ENCODE results near the gene FAR1.

Gene FAR1

GRCh38 chr11:13760115-13760514 lies 91.6 kb downstream of the FAR1 start:
- Histone ChIP-seq H3K27me3 (replicated peaks) (no peaks in the 10 kb centered on the region), H3K27ac (no peak overlapping the region), H3K4me3 (ENCODE audit: low read depth, low read length) (no peak overlapping the region), H3K36me3 (replicated peaks) (no peaks in the 10 kb centered on the region)
- peak; percentile 3 for DNase-seq
- no peak for TF ChIP-seq CTCF (IDR thresholded peaks at IDR 0.05; ENCODE audit: low read depth, low read length, missing control alignments)
- in situ Hi-C loops (cut with HindIII; ENCODE audit: low pct_ligation_motif_present, low sequenced_read_pairs) = no loop called here

- DNase-seq = peak; percentile 33
- no peak for TF ChIP-seq CTCF (IDR thresholded peaks at IDR 0.05; ENCODE audit: low read depth, low read length, missing control alignments)
- Histone ChIP-seq H3K4me3 (ENCODE audit: low read depth, low read length) (no peak overlapping the region), H3K36me3 (replicated peaks) (no peaks in the 10 kb centered on the region), H3K27ac (no peak overlapping the region), H3K27me3 (replicated peaks) (no peaks in the 10 kb centered on the region)
- in situ Hi-C loops (cut with HindIII; ENCODE audit: low pct_ligation_motif_present, low sequenced_read_pairs) = no loop called here
Observed at GRCh38 chr11:13761250-13761649, 92.8 kb downstream of the FAR1 start.

- DNase-seq = no peak
- no peaks in the 10 kb centered on the region for H3K36me3 ChIP-seq (replicated peaks)
- in situ Hi-C loops (cut with HindIII; ENCODE audit: low pct_ligation_motif_present, low sequenced_read_pairs) = no loop called here
Observed at GRCh38 chr11:13761716-13762115, 93.2 kb downstream of the FAR1 start.

GRCh38 chr11:13762718-13763117 lies 94.2 kb downstream of the FAR1 start:
- Histone ChIP-seq H3K27me3 (replicated peaks) (no peaks in the 10 kb centered on the region), H3K4me3 (ENCODE audit: low read depth, low read length) (no peak overlapping the region), H3K36me3 (replicated peaks) (no peaks in the 10 kb centered on the region), H3K27ac (no peak overlapping the region)
- in situ Hi-C loops (cut with HindIII; ENCODE audit: low pct_ligation_motif_present, low sequenced_read_pairs) = no loop called here
- no peak for TF ChIP-seq CTCF (IDR thresholded peaks at IDR 0.05; ENCODE audit: low read depth, low read length, missing control alignments)
- DNase-seq = no peak

More at GRCh38 chr11:13761716-13762115, 93.2 kb downstream of the FAR1 start:
- no peak overlapping the region for H3K27ac ChIP-seq
- TF ChIP-seq CTCF (IDR thresholded peaks at IDR 0.05; ENCODE audit: low read depth, low read length, missing control alignments) = no peak
- no peak overlapping the region for H3K4me3 ChIP-seq (ENCODE audit: low read depth, low read length)
- H3K27me3 ChIP-seq (replicated peaks) = no peaks in the 10 kb centered on the region

DNA sequence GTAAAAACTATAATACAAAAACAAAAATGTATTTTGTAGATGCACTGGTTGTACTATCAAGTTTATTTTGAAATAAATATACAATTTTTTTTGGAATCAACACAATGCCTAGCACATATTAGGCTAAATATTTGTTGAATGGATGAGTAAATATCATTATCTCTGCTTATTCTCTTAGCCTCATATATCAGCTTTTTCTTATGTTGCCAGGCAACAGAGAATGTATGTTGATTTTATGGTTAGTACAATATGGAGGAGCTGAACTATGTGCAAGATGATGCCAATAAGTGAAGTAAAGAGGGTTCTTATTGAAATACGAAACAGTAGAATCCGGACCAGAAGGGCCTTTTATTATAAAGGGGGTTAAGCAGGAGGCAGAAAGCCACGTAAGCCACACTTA lies 94.9 kb downstream of the FAR1 start:
- no peak for TF ChIP-seq CTCF (IDR thresholded peaks at IDR 0.05; ENCODE audit: low read depth, low read length, missing control alignments)
- Histone ChIP-seq H3K4me3 (ENCODE audit: low read depth, low read length) (no peak overlapping the region), H3K36me3 (replicated peaks) (no peaks in the 10 kb centered on the region), H3K27ac (no peak overlapping the region), H3K27me3 (replicated peaks) (no peaks in the 10 kb centered on the region)
- no peak for DNase-seq
- in situ Hi-C loops (cut with HindIII; ENCODE audit: low pct_ligation_motif_present, low sequenced_read_pairs) = no loop called here

DNA sequence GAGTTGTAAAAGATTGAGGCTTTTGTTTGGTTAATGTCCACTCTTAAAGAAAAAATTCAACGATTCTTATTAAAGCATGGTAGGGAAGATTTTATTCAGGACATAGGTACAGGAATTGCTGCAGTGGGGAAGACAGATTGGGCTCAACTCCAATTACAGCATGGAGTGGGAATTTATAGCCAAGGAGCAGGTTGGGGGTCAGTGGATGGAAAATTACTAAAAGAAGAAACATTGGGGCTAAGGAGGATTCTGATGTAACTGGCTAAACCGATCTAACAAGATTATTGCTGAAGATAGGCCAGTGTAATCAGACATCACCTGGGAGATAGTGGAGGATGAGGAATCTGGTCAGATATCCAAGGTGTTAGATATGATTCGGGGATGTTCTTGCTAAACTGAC lies 97.4 kb downstream of the FAR1 start:
- no peaks in the 10 kb centered on the region for H3K27me3 ChIP-seq (replicated peaks)
- DNase-seq = no peak
- no peak for TF ChIP-seq CTCF (IDR thresholded peaks at IDR 0.05; ENCODE audit: low read depth, low read length, missing control alignments)
- no peak overlapping the region for H3K4me3 ChIP-seq (ENCODE audit: low read depth, low read length)
- no peaks in the 10 kb centered on the region for H3K36me3 ChIP-seq (replicated peaks)
- in situ Hi-C loops (cut with HindIII; ENCODE audit: low pct_ligation_motif_present, low sequenced_read_pairs) = no loop called here
- no peak overlapping the region for H3K27ac ChIP-seq

All from brain microvascular endothelial cell (primary cell).